Measurements from ENCODE around the gene RPS2. TPM values are rescaled to one million over a fixed set of nuclear protein-coding genes. Genes with fewer than 3 reads are reported as not detected.

Gene RPS2
- total RNA-seq, 1 experiment from 2014 or later, result 3,874 TPM

DNA sequence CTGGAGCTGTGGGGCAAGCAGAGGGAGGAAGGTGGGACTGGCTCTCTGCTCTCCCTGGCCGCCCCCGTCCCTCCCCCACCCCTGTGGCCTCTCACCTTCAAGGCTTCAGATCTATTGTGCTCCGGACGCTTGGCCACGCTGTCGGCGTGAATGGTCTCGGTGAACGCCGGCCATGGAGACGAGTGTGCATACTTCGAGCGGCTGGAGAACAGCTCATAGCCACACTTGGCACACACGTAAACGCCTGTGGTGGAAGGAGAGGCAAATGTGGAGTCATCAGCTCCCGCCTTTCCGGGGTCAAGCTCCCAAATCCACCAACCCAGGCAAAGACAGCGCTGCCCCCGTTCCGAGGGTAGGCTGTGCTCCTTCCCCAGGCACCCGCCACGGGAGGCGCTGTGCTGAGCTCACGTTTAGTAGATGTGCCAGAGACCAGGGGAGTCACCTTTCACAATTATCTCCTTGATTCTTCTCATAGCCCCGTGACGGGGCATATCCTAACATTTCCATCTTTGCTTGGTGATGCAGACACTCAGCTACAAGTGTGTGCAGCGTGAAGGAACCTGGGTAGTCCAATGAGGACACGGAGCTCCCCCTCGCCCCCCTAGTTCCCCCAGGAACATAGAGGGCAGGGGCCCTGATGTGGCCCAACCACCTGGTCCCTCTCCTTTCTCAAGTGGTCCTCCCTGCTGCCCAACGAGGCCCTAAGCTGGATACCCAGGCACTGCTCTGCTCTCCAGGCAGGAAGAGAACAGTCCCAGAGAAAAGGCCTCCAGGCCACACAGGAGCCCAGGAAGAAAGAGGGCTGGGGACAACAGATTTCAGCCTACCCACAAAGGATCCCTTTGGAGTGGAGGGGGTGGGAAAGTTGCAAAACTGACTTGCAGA is 23.2 kb downstream of the RPS2 start:
- Mint-ChIP-seq H3K27ac (no peak overlapping the region), H3K9me3 (no peaks in the 10 kb centered on the region), H3K27me3 (ENCODE audit: low read depth) (no peaks in the 10 kb centered on the region; the same call in 1 of the 2 replicates), H3K36me3 (ENCODE audit: insufficient read depth in 1 of 3, low read depth in 3 of 3) (peaks cover 10 to 28% (median 17%) of the 10 kb centered on the region in 3 experiments; a peak in 6 of 7 replicates), H3K4me3 (peak overlapping the region; percentile 88 to 93), H3K4me1 (peaks cover 15 to 23% of the 10 kb centered on the region in 2 experiments)
- Histone ChIP-seq H4K5ac (ENCODE audit: insufficient read length, low read depth, low read length) (no peak overlapping the region), H4K8ac (replicated peaks; ENCODE audit: insufficient read length, low read depth, low read length) (no peak overlapping the region), H2BK15ac (ENCODE audit: low read depth, low read length) (no peak overlapping the region), H2BK20ac (ENCODE audit: low read depth, low read length, poor library complexity, severe bottlenecking) (no peak overlapping the region), H3K27ac (ENCODE audit: insufficient read length, low read depth, low read length) (no peak overlapping the region), H3K79me1 (ENCODE audit: insufficient read depth, low read depth, low read length, poor library complexity, severe bottlenecking) (no peaks in the 10 kb centered on the region), H2AFZ (ENCODE audit: low read length) (no peak overlapping the region), H3K23ac (ENCODE audit: insufficient read length, low read depth, low read length) (no peak overlapping the region), H3K4me1 (ENCODE audit: insufficient read depth, low read length) (peaks cover 4% of the 10 kb centered on the region; the same call in 1 of the 2 replicates), H3K56ac (ENCODE audit: insufficient read length, low read depth, low read length) (no peak overlapping the region), H3K9me3 (ENCODE audit: control insufficient read depth, low read depth, low read length) (no peaks in the 10 kb centered on the region), H3K18ac (ENCODE audit: insufficient read length, low read depth, low read length) (no peak overlapping the region), H3K9ac (ENCODE audit: extremely low read depth, insufficient read length, low read length) (no peak overlapping the region), H2AK5ac (ENCODE audit: insufficient read length, low read length) (no peak overlapping the region), H3T11ph (ENCODE audit: low read length) (no peak overlapping the region), H3K4ac (ENCODE audit: low read depth, low read length) (no peak overlapping the region), H4K20me1 (ENCODE audit: control insufficient read depth, insufficient read depth, insufficient read length) (no peaks in the 10 kb centered on the region), H2BK12ac (ENCODE audit: insufficient read length, low read depth, low read length) (no peak overlapping the region), H3K23me2 (ENCODE audit: insufficient read length, low read depth, low read length, poor library complexity, severe bottlenecking) (peaks cover 7% of the 10 kb centered on the region), H3K14ac (ENCODE audit: insufficient read depth, low read length) (no peak overlapping the region), H3K4me2 (ENCODE audit: insufficient read depth, insufficient read length, low read length) (peak overlapping the region; percentile 55), H2BK120ac (ENCODE audit: low read depth, low read length, poor library complexity, severe bottlenecking) (no peak overlapping the region), H2BK5ac (ENCODE audit: insufficient read length, low read length) (no peak overlapping the region), H3K79me2 (ENCODE audit: insufficient read depth, low read length) (no peaks in the 10 kb centered on the region), H3K27me3 (ENCODE audit: insufficient read depth, low read length) (no peaks in the 10 kb centered on the region), H4K91ac (ENCODE audit: insufficient read length, low read depth, low read length) (no peak overlapping the region)
- peak; percentile 75 for DNase-seq
- no CpG with 5 or more reads among the region's 30 CpGs for WGBS (ENCODE audit: extremely low coverage, insufficient read length, low lambda C conversion rate)
- TF ChIP-seq, protein P1, sequence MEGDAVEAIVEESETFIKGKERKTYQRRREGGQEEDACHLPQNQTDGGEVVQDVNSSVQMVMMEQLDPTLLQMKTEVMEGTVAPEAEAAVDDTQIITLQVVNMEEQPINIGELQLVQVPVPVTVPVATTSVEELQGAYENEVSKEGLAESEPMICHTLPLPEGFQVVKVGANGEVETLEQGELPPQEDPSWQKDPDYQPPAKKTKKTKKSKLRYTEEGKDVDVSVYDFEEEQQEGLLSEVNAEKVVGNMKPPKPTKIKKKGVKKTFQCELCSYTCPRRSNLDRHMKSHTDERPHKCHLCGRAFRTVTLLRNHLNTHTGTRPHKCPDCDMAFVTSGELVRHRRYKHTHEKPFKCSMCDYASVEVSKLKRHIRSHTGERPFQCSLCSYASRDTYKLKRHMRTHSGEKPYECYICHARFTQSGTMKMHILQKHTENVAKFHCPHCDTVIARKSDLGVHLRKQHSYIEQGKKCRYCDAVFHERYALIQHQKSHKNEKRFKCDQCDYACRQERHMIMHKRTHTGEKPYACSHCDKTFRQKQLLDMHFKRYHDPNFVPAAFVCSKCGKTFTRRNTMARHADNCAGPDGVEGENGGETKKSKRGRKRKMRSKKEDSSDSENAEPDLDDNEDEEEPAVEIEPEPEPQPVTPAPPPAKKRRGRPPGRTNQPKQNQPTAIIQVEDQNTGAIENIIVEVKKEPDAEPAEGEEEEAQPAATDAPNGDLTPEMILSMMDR (conservative IDR thresholded peaks at IDR 0.05), result peak; percentile 56

All from H9 (cell line).